Measurements from ENCODE around the gene SASH1.
A peak's percentile ranks its signal among the peaks of the same experiment; 100 is the strongest.

Gene SASH1

DNA sequence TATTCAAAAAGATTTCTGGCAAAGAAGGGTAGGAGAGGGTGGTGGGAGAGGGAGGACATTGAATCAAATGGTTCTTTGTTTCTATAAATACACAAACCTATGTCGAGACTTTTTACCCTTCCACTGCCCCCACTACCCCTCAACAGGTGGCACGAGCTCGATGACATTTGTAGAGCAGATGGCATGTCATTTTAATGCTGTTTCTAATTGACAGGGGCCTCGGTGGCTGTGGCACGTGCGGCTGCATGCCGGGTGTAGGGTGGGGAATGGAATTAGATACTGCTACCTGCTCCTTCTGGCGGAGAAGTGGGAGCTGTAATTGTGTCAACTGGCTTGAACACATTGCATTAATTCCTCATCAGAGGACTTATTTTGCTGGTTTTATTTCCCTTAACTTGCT, 29.1 kb upstream of the SASH1 start:
- CTCF ChIA-PET = no interaction called here
- Histone ChIP-seq H3K4me3 (ENCODE audit: low read depth, low read length) (no peak overlapping the region), H3K4me1 (ENCODE audit: control insufficient read depth, insufficient read depth, low read length) (no peaks in the 10 kb centered on the region; the same call in 1 of the 2 replicates), H3K27ac (ENCODE audit: extremely low read depth, low read depth, low read length) (no peak overlapping the region), H3K9me3 (ENCODE audit: control insufficient read depth, insufficient read depth, low read depth, low read length) (no peaks in the 10 kb centered on the region), H3K36me3 (ENCODE audit: control insufficient read depth in 2 of 2, insufficient read depth in 1 of 2, low read length in 2 of 2) (no peaks in the 10 kb centered on the region)
- POLR2A ChIA-PET = no interaction called here
- TF ChIP-seq KLF7 (tag by site-specific recombination; IDR thresholded peaks at IDR 0.05; ENCODE audit: borderline replicate concordance) (no peak), SCRT2 (tag by site-specific recombination; IDR thresholded peaks at IDR 0.05) (peak; percentile 56; the same call in 1 of the 2 replicates)

DNA sequence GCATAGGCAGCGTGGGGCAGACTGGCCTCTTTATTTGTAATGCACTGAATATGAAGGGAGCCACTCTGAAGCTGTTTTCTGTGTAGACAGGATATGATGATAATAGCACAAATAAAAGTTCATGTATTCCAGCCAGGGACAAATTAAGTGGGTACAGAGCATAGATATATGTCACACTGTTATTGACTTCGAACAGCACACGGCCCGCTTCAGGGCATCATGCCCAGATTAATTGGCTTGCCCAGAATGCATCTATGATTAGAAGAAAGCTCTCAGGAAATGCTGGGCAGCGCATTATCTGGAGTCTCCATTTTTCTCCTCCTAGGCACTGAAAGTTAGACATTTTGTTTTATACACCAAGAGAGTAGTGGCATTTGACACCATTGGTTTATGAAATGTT, 26.3 kb upstream of the SASH1 start:
- no peaks in the 10 kb centered on the region for H3K36me3 ChIP-seq (ENCODE audit: control insufficient read depth in 2 of 2, insufficient read depth in 1 of 2, low read length in 2 of 2)
- no peak overlapping the region for H3K4me3 ChIP-seq (ENCODE audit: low read depth, low read length)
- H3K27ac ChIP-seq (ENCODE audit: extremely low read depth, low read depth, low read length) = no peak overlapping the region
- ChIA-PET POLR2A (no interaction called here), CTCF (no interaction called here)
- H3K4me1 ChIP-seq (ENCODE audit: control insufficient read depth, insufficient read depth, low read length) = no peaks in the 10 kb centered on the region; the same call in 1 of the 2 replicates
- H3K9me3 ChIP-seq (ENCODE audit: control insufficient read depth, insufficient read depth, low read depth, low read length) = no peaks in the 10 kb centered on the region
- TF ChIP-seq, protein P1, sequence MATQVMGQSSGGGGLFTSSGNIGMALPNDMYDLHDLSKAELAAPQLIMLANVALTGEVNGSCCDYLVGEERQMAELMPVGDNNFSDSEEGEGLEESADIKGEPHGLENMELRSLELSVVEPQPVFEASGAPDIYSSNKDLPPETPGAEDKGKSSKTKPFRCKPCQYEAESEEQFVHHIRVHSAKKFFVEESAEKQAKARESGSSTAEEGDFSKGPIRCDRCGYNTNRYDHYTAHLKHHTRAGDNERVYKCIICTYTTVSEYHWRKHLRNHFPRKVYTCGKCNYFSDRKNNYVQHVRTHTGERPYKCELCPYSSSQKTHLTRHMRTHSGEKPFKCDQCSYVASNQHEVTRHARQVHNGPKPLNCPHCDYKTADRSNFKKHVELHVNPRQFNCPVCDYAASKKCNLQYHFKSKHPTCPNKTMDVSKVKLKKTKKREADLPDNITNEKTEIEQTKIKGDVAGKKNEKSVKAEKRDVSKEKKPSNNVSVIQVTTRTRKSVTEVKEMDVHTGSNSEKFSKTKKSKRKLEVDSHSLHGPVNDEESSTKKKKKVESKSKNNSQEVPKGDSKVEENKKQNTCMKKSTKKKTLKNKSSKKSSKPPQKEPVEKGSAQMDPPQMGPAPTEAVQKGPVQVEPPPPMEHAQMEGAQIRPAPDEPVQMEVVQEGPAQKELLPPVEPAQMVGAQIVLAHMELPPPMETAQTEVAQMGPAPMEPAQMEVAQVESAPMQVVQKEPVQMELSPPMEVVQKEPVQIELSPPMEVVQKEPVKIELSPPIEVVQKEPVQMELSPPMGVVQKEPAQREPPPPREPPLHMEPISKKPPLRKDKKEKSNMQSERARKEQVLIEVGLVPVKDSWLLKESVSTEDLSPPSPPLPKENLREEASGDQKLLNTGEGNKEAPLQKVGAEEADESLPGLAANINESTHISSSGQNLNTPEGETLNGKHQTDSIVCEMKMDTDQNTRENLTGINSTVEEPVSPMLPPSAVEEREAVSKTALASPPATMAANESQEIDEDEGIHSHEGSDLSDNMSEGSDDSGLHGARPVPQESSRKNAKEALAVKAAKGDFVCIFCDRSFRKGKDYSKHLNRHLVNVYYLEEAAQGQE (tag by site-specific recombination; IDR thresholded peaks at IDR 0.05) = no peak
- TF ChIP-seq MYNN (tag by site-specific recombination; IDR thresholded peaks at IDR 0.05; ENCODE audit: borderline replicate concordance) = no peak
- TF ChIP-seq, protein P2, sequence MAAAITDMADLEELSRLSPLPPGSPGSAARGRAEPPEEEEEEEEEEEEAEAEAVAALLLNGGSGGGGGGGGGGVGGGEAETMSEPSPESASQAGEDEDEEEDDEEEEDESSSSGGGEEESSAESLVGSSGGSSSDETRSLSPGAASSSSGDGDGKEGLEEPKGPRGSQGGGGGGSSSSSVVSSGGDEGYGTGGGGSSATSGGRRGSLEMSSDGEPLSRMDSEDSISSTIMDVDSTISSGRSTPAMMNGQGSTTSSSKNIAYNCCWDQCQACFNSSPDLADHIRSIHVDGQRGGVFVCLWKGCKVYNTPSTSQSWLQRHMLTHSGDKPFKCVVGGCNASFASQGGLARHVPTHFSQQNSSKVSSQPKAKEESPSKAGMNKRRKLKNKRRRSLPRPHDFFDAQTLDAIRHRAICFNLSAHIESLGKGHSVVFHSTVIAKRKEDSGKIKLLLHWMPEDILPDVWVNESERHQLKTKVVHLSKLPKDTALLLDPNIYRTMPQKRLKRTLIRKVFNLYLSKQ (tag by site-specific recombination; IDR thresholded peaks at IDR 0.05; ENCODE audit: borderline replicate concordance) = no peak
- TF ChIP-seq OSR2 (tag by site-specific recombination; IDR thresholded peaks at IDR 0.05) = no peak
- TF ChIP-seq ZNF571 (tag by site-specific recombination; IDR thresholded peaks at IDR 0.05) = no peak
- TF ChIP-seq ZNF623 (tag by site-specific recombination; IDR thresholded peaks at IDR 0.05) = no peak
- TF ChIP-seq, protein P3, sequence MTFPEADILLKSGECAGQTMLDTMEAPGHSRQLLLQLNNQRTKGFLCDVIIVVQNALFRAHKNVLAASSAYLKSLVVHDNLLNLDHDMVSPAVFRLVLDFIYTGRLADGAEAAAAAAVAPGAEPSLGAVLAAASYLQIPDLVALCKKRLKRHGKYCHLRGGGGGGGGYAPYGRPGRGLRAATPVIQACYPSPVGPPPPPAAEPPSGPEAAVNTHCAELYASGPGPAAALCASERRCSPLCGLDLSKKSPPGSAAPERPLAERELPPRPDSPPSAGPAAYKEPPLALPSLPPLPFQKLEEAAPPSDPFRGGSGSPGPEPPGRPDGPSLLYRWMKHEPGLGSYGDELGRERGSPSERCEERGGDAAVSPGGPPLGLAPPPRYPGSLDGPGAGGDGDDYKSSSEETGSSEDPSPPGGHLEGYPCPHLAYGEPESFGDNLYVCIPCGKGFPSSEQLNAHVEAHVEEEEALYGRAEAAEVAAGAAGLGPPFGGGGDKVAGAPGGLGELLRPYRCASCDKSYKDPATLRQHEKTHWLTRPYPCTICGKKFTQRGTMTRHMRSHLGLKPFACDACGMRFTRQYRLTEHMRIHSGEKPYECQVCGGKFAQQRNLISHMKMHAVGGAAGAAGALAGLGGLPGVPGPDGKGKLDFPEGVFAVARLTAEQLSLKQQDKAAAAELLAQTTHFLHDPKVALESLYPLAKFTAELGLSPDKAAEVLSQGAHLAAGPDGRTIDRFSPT (tag by site-specific recombination; IDR thresholded peaks at IDR 0.05) = no peak
- no peak for TF ChIP-seq PRDM1 (tag by site-specific recombination; IDR thresholded peaks at IDR 0.05)
- TF ChIP-seq, protein P4, sequence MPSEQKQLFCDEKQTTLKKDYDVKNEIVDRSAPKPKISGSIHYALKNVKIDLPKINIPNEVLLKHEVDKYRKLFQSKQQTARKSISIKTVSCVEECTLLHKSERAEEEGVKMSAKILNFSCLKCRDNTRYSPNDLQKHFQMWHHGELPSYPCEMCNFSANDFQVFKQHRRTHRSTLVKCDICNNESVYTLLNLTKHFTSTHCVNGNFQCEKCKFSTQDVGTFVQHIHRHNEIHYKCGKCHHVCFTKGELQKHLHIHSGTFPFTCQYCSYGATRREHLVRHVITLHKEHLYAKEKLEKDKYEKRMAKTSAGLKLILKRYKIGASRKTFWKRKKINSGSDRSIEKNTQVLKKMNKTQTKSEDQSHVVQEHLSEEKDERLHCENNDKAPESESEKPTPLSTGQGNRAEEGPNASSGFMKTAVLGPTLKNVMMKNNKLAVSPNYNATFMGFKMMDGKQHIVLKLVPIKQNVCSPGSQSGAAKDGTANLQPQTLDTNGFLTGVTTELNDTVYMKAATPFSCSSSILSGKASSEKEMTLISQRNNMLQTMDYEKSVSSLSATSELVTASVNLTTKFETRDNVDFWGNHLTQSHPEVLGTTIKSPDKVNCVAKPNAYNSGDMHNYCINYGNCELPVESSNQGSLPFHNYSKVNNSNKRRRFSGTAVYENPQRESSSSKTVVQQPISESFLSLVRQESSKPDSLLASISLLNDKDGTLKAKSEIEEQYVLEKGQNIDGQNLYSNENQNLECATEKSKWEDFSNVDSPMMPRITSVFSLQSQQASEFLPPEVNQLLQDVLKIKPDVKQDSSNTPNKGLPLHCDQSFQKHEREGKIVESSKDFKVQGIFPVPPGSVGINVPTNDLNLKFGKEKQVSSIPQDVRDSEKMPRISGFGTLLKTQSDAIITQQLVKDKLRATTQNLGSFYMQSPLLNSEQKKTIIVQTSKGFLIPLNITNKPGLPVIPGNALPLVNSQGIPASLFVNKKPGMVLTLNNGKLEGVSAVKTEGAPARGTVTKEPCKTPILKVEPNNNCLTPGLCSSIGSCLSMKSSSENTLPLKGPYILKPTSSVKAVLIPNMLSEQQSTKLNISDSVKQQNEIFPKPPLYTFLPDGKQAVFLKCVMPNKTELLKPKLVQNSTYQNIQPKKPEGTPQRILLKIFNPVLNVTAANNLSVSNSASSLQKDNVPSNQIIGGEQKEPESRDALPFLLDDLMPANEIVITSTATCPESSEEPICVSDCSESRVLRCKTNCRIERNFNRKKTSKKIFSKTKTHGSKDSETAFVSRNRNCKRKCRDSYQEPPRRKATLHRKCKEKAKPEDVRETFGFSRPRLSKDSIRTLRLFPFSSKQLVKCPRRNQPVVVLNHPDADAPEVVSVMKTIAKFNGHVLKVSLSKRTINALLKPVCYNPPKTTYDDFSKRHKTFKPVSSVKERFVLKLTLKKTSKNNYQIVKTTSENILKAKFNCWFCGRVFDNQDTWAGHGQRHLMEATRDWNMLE (tag by site-specific recombination; conservative IDR thresholded peaks at IDR 0.05; ENCODE audit: low read depth) = no peak
- no peak for TF ChIP-seq ZNF10 (tag by site-specific recombination; IDR thresholded peaks at IDR 0.05)
- no peak for TF ChIP-seq ZNF155 (tag by site-specific recombination; IDR thresholded peaks at IDR 0.05)
- no peak for TF ChIP-seq ZNF473 (tag by site-specific recombination; IDR thresholded peaks at IDR 0.05)
- no peak for TF ChIP-seq HOXC10 (CRISPR knock-in tag; IDR thresholded peaks at IDR 0.05)
- TF ChIP-seq SETDB1 (IDR thresholded peaks at IDR 0.05; ENCODE audit: insufficient read length, low read length) = no peak
- TF ChIP-seq ZNF658 (tag by site-specific recombination; IDR thresholded peaks at IDR 0.05) = no peak
- TF ChIP-seq ZNF660 (tag by site-specific recombination; IDR thresholded peaks at IDR 0.05) = no peak
- no peak for TF ChIP-seq ZNF514 (tag by site-specific recombination; IDR thresholded peaks at IDR 0.05)
- no peak for TF ChIP-seq ZFP3 (tag by site-specific recombination; IDR thresholded peaks at IDR 0.05; ENCODE audit: low read depth)
- TF ChIP-seq ZBTB48 (tag by site-specific recombination; IDR thresholded peaks at IDR 0.05) = no peak
- no peak for TF ChIP-seq ZNF311 (tag by site-specific recombination; IDR thresholded peaks at IDR 0.05; ENCODE audit: borderline replicate concordance)

Data from HEK293 (cell line).